C1 segment of cervical spinal cord (tissue), 14 donors: ENCODE data around the gene REC114.
"Not testable (repeated sequence)": the region's sequence is repeated elsewhere in the genome, so short reads cannot be mapped to it uniquely, and the experiment has no call there.

ENCODE experiments used
- DNase-seq, 14 donors: peaks; one replicate each; lab custom pipeline; 2025; lab: John Stamatoyannopoulos, UW

REC114 gene, protein sequence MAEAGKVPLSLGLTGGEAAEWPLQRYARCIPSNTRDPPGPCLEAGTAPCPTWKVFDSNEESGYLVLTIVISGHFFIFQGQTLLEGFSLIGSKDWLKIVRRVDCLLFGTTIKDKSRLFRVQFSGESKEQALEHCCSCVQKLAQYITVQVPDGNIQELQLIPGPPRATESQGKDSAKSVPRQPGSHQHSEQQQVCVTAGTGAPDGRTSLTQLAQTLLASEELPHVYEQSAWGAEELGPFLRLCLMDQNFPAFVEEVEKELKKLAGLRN

DNA sequence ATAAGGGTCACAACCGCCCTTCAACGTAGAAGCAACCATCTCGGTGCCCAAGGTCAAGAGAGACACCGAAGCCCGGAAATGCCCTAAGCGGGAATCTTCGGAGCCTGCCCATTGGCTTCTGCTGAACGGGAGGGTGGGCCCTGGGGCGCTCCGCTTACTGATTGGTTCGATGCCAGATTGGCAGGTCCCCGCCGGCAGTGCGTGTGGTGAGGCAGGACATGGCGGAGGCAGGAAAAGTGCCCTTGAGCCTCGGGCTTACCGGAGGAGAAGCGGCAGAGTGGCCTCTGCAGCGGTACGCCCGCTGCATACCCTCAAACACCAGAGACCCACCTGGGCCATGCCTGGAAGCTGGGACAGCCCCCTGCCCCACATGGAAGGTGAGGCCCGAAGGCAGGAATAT, at the start of gene REC114:
REC114 (plus strand) TSS at position 197 of the 400 bp plus-strand sequence; CDS start at position 219, 22 bp downstream.
- DNase-seq: no peak

DNA sequence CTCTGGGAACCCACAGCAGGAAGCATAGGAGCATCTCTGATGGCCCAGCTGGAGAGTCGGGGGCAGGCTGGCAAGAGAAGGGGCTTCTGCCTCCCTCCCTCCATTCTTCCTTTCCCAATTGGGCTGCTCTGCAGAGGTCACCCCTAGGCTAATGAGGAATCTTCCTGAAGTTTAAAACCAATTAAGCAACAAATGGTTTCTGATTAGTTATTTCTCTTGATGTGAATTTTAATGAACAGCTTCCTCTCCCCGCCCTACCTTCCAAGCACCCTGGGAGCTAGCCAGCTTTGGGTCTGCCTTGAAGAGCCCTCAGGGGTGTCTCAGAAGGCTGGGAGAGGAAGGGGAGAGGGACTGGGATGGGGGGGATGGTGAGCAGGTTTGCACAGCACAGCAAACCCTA, 49.6 kb upstream of the REC114 start:
- no peak for DNase-seq

DNA sequence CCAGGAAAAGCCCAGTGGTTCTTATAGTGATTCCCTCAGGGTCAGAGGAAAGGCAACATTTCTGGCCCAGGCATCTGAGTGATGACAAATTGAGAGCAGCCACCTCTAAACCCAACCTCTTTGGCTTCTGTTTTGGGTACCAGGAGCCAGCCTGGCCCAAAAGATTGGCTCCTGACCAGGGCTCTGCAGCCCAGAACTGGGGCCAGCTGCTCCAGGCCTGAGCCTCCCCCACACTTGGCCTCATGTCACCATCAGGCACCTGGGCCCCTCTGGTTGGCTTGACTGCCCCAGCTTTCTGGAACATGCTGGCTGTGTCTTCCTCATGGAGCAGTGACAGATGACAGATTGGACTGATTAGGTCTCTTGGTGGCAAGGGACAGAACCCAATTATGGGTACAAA, 48.2 kb upstream of the REC114 start:
- peak in 1 of 14 donors; percentile 84 for DNase-seq

DNA sequence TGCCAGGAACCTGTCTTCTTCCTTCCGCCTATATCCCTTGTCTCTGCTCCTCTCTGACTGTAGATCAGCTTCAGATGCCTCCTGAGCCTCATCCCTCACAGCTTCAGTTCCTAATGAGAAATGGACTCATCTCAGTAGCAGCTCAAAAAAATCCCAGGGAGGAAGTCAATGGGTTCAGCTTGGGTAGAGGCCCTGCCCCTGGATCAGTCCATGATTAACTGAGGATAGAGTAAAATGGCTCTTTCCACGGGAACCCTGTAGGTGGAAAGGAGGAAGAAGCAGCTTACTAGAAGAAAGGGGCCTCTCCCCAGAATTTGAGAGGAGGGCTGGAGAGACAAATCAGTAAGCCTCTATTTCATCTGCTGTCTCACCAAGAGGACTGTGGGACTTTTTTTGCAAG, 47.3 kb upstream of the REC114 start:
- DNase-seq: no peak

DNA sequence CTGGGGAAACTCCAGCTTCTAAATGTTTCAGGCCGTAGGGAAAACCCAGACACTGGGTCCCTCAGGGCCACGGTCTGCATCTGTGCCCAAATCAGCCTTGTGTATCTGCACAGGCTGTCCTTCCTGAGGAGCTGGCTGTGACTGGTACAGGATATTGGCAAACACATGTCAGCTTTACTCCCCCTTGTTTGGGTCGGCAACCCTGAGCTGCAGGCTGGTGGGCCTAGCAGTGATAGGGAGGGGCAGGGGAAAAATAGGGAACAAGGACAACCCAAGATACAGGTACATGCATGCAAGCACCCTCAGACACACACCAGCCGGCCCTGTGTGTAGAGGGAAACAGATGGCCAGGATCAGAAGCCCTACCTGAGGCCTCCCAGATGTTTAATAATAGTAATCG, 45.5 kb upstream of the REC114 start:
- DNase-seq: no peak

DNA sequence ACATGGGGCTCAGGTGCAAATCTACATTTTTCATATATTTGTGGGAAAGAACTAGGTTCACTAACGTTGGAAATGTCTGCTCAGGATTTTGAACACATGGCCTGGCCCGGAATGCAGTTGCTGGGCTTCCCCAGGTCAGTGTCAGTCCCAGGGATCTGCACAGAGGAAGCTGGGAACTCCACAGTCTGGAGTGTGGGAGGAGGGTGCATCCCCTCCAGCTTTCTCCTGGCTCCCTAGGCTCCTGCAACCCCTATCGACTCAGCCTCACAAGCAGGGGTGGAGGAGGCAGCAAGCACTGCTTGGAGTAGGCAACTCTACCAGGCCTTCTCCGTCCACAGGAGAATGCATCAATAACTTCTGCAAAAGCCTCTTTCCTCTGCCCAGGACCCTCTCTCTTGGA, 44.1 kb upstream of the REC114 start:
- no peak for DNase-seq

DNA sequence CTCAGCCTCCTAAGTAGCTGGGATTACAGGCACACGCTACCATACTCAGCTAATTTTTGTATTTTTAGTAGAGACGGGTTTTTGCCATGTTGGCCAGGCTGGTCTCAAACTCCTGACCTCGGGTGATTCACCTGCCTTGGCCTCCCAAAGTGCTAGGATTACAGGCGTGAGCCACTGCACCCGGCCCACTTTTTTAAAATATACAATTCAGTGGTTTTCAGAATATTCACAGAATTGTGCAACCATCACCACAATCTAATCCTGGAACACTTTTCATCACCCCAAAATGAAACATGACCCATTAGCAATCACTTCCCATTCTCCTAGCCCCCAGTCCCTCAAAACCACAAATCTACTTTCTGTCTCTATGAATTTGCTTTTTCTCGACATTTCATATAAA, 42.7 kb upstream of the REC114 start:
- DNase-seq: not testable (repeated sequence)

DNA sequence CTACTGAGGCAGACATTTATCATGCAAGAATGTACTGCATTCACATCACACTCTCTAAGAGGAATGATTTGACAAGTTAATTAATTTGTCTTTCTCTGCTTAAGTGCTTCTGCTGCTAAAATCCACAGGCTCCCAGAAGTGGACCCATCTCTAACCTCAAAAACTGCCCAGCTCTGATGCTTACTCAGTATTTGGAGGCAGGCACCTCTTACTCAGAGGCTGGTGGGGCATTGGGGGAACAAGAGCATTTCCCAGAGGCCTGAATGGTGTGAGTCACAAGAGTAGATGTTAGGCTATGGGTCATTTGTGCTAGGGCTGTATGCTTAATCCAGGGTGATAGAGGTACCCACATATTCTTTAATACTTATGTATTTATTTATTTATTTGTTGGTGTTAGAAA, 39.8 kb upstream of the REC114 start:
- DNase-seq: no peak

DNA sequence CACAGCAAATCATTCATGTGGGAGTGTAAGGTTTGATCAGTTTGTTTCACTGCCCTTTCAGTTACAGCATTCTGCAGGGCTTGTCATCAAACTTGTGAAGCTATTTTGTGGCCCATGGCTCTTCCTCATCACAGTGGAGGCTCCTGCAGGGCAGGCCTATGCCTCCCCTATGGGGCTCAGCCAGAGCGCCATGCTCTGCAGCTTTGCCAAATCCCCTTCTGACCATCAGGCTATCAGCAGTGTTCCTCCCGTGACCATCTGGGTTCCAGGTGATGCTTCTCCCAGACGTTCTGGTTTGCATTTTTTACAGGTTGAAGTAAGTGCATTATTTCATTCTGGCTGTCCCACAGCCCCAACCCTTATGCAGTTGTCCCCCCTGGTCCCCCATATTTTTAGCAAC, 28.1 kb upstream of the REC114 start:
- peak in 1 of 14 donors; percentile 31 for DNase-seq

DNA sequence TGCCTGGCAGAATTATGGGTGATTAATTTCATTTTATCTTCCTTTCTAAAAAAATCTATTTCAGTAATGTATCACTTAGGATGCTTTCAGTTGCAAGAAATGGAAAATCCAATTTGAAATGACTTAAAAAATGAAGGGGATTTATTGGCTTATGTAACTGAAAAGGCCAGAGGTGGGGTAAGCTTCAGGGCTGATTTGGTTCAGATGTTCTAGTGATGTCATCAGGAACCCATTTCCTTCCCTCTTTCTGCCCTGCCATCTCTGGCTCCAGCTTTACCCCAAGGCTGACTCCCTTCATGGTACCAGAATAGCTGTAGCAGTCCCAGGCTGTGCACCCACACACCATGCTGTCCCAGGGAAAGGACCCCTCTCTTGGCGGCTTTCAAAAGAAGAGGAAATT, 18.5 kb upstream of the REC114 start:
- DNase-seq: no peak

DNA sequence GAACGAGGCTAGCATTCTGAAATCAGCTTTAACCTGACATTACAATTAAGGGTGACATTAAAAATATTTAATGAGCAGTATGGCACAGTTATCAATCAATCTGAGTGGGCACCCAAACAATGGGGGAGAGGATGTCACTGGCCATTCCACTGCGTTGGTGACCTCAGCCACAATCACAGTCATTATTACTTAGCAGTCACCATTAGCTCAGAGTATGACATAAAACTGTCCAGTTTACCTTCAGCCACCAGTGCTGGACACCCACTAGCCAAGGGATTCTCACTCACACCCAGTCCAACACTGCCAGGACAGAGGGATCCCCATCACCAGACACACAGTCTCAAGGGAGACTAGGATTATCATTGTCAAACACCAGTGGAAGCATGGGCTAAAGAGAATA, 17.5 kb upstream of the REC114 start:
- DNase-seq: no peak

DNA sequence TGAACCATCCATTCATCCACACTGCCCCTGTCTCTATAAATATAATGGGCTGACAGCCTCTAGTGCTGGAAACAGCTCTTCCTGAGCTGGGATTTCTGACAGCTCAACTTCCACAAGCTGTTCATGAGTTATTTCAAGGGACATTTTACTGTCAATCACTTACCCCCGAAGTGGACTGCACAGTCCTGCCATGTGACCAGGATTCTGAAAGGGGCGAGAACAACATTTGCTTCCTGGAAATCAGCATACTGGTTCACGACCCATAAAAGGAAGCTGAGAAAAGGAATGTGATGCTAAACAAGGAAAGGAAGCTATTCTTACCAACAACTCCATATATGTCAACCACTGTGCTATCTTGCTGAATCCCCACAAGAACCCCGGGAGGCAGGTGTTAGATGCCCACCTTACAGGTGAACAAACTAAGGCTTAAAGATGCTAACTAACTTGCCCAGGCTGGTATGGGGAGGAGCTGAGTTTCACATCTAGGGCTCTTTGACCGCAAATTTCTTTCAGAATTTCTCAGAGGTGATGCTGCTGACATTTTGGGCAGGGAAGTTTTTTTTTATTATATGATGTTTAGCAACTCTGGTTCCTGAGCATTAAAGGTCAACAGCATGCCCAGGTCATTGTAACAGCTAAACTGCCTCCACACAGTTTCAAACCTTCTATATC, 16.5 kb upstream of the REC114 start:
- no peak for DNase-seq

DNA sequence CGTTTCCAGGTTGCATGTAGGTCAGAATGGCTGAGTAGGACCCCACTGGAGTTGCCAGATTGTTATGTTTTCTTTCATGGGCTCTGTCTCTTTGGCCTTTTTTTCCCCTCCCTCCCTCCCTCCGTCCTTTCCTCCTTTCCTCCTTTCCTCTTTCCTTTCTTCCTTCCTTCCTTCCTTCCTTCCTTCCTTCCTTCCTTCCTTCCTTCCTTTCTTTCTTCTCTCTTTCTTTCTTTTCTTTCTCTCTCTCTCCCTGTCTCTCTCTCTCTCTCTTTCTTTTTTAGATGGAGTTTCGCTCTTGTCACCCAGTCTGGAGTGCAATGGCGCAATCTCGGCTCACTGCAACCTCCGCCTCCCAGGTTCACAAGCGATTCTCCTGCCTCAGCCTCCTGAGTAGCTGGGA, 11.6 kb upstream of the REC114 start:
- DNase-seq: not testable (repeated sequence)

DNA sequence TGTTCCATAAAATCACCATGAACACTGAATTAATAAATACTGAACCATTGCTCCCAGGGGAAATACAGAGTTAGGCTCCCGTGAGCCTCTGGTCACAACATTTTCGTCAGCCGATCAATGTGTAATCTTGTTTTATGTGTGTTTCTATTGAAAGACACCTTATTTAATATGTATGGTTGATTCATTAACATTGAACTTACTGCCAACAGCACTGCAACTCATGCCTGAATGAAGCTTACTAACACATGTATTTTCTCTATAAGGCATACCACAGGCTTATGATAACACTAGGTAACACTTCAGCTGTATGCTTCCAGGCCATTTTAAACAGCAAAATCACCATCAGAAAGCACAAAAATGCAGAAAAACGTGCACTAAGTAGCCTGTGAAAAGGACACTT, 9.1 kb upstream of the REC114 start:
- DNase-seq: no peak

DNA sequence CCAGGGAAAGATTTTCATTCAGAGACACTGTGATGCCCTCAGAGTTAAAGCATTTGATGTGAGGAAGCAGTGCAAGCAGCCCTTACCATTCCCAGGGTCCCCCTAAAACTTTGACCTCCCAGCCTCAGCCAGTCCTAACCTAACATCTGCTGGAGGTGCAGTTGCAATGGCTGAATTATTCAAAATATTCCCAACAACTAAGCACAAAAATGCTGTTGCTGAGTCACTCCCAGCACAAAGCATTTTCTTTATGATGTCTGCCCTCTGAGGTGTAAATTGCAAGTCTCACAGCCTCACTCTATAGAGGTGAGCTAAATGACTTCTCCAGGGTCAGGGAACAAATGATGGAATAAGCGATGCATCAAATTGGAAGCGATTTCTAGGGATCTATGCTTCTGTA, 6.4 kb upstream of the REC114 start:
- no peak for DNase-seq

DNA sequence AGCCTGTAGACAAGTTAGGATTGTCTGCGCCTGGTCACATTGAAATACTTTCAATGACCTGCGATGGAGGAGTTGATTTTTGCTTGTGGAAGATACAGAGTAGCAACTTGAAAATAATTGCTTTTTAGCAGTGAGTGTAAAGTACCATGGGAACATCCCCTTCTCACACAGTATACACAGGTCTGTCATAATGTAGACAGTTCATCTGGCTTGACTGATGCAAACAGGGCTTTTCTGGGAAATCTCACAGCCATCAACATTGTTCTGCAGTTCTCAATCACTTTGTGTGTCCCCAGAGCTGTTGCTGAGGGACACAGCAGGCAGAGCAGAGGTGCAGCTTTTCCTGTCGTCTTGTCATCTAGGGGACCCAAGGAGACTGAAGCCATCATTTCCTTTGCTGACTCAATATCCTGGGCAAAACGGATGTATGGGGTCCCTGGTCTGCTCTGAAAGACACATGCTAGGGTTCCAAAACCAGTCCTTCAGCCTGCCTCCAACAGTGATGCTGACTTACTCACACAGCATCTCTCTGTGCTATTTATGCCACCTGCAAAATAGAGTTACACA, 5.3 kb upstream of the REC114 start:
- no peak for DNase-seq

DNA sequence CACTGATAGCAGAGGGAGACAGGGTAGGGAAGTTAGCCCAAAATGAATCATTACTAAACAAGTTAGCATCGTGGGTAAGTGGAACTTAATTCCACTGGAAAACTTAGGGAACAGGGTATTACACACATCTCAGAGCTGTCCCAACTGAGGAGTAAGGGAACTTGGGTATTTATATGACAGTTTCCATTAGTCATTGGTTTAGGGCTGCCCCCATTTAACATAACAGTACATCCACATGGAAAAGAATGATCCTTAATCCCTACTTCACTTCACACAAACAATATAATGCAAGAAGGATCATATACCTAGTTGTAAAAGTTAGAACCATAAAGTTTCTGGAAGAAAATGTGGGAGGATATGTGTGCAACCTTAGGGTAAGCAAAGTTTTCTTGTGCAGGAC, 4.3 kb upstream of the REC114 start:
- DNase-seq: no peak

DNA sequence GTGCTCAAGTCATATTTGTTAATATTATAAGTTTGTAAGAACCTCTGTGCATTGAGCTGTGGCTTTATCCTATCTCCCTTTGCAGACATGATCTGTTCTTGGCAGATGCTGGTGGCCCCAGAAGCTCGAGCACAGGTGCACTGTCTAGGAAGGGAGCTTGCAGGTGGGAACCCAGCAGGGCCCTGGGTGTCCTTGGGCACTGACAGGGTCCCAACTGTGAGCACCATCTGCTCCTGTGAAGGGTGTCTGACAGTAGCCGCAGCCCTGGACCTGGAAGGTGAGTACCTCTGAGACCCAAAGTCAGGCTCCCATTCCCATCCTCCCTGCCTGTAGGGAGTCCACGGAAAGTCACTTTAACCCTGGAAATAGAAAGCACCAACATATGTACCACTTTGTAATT, 2.4 kb upstream of the REC114 start:
- peak in 2 of 14 donors; percentile 5 to 52 for DNase-seq

DNA sequence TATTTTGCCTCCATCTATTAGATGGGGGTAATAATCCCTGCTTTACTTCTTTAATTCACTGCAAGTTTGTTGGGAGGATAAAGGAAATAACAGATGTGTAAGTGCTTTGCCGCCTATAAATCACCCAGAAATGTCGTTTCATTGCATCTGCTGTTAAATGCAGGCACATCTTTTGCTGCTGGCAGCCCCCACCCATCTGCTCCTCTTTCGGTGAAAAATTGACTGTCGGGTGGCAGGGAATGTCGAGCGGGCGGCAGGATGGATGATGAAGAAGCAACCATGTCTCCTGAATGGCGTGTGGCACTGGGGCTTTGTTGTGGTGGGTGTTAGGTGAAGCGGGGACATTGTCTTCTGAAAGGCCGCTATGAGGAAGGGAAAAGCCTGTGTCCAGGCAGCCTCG, 543 bp upstream of the REC114 start:
- no peak for DNase-seq

DNA sequence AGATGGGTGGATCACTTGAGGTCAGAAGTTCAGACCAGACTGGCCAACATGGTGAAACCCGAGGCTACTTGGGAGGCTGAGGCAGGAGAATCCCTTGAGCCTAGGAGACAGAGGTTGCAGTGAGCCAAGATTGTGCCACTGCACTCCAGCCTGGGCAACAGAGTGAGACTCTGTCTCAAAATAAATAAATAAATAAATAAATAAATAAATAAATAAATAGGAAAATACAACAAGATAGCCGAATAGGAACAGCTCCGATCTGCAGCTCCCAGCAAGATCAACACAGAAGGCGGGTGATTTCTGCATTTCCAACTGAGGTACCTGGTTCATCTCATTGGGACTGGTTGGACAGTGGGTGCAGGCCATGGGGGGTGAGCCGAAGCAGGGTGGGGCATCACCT, 4.5 kb downstream of the REC114 start:
- DNase-seq: not testable (repeated sequence)

DNA sequence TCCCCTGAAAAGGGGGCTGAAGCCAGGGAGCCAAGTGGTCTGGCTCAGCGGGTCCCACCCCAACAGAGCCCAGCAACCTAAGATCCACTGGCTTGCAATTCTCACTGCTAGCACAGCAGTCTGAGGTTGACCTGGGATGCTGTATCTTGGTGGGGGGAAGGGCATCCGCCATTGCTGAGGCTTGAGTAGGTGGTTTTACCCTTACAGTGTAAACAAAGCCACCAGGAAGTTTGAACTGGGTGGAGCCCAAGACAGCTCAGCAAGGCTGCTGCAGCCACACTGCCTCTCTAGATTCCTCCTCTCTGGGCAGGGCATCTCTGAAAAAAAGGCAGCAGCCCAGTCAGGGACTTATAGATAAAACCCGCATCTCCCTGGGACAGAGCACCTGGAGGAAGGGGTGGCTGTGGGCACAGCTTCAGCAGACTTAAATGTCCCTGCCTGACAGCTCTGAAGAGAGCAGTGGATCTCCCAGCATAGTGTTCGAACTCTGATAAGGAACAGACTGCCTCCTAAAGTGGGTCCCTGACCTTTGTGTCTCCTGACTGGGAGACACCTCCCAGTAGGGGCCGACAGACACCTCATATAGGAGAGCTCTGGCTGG, 5.3 kb downstream of the REC114 start:
- DNase-seq: not testable (repeated sequence)

DNA sequence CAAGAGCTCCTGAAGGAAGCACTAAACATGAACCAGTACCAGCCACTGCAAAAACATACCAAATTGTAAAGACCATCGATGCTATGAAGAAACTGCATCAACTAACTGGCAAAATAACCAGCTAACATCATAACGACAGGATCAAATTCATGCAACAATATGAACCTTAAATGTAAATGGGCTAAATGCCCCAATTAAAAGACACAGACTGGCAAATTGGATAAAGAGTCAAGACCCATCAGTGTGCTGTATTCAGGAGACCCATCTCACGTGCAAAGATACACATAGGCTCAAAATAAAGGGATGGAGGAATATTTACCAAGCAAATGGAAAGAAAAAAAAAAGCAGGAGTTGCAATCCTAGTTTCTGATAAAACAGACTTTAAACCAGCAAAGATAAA, 7.0 kb downstream of the REC114 start:
- not testable (repeated sequence) for DNase-seq

DNA sequence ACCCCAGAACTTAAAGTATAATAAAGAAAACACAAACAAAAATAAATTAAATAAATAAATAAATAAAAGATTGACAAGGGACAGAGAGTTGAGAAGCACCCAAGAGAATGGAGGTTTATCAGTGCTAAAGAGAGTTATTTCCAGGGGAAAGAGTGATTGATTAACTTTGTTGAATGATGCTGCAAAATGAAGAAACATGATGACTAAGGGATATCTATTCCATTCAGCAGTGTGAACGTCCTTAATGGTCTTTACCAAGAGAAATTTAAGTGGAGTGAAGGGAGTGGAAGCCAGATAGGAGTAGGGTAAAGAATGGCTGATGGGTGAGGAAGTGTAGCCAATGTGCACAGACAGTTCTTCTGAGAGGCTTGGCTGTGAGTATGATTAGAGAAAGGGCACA, 11.1 kb downstream of the REC114 start:
- DNase-seq: no peak
